Psoas muscle (tissue), 8 donors: Measurements from ENCODE around the gene ITPR1. TPM values are rescaled to one million over a fixed set of nuclear protein-coding genes. Genes with fewer than 3 reads are reported as not detected.

Source experiments
- ATAC-seq, 4 donors: fragments of 200-7000 bp; cut with Tn5 transposase; one replicate each; pipeline ENCODE4 v1.9.1; 2020; ENCODE audit warnings: moderate library complexity in 3 of 4, mild to moderate bottlenecking in 2 of 4
- DNase-seq, 2 donors: peaks; one replicate each; pipeline ENCODE4 v3.0.0-alpha.2; 2020
- H3K27ac ChIP-seq: fragments of 200-600 bp; one replicate; pipeline ENCODE4 v1.8.0; 2022
- H3K27me3 ChIP-seq, 3 donors: fragments of 200-600 bp in 1 of 3; one replicate each; pipeline versions ENCODE4 v1.6.1 to v1.8.0; 2013 to 2022; ENCODE audit warnings: low read length in 2 of 3, mild to moderate bottlenecking in 2 of 3, moderate library complexity in 1 of 3; ENCODE audit not compliant: insufficient read depth in 3 of 3
- H3K36me3 ChIP-seq, 2 donors: fragments of 200-600 bp in 1 of 2; one replicate each; pipeline versions ENCODE4 v1.6.1 to v1.8.0; 2013 to 2022; ENCODE audit warnings: low read depth in 1 of 2, mild to moderate bottlenecking in 1 of 2, moderate library complexity in 1 of 2; ENCODE audit not compliant: insufficient read depth in 1 of 2
- H3K4me1 ChIP-seq: fragments of 200-600 bp; one replicate; pipeline ENCODE4 v1.8.0; 2022
- H3K4me3 ChIP-seq: fragments of 200-600 bp; one replicate; pipeline ENCODE4 v1.8.0; 2022; ENCODE audit warnings: mild to moderate bottlenecking
- H3K9me3 ChIP-seq: fragments of 200-600 bp; one replicate; pipeline ENCODE4 v1.8.0; 2022
- CTCF ChIP-seq: fragments of 200-600 bp; IDR thresholded peaks from one replicate; pipeline ENCODE4 v1.8.0; 2022; ENCODE audit warnings: antibody characterized with exemption
- WGBS, 3 donors: extraction: QIAGEN DNeasy Blood & Tissue Kit; methylation state at CpG; one replicate each; pipeline versions ENCODE4 v1.1.6 to v1.1.7; 2013; 5-methylcytosine and 5-hydroxymethylcytosine counted together
- intact Hi-C, 2 donors: fragments of 100-400 bp; cut with DNase I; formaldehyde crosslinking; loops; one replicate each; pipeline versions ENCODE4 v1.11.0 to v1.14.2; 2022
- polyA plus RNA-seq, 3 donors: library from polyadenylated mRNA; stranded (reverse); fragments of 200-250 nt; gene quantifications; one replicate each; pipeline ENCODE4 v1.2.3, GENCODE V29; 2013
- total RNA-seq, 4 donors: library from RNA; stranded (reverse); fragmentation: NEBNext Ultra II Directional in 2 of 4; extraction: Animal tissue kit (Norgen Biotek cat#: 25700) in 2 of 4; gene quantifications; one replicate each; pipeline versions ENCODE4 v1.2.1 to v1.2.4, GENCODE V29; 2021 to 2023
- donor health status: healthy with polysubstance abuse.
- donor health status: DM: no; HTN: no; CAD: no; lungs with moderate emphysema.
- donor health status: Bipolar disorder and iron deficiency.
- donor health status: healthy.
- donor health status: DM: yes; HTN: yes; CAD: no.
- donor health status: DM: no; HTN: no; CAD: no.
- donor health status: DM: no; HTN: no; CAD: no.
- donor health status: DM: yes; HTN: yes; CAD: no.

ITPR1 gene
- total and polyA plus RNA-seq, 7 donors: 4.4 to 9.2 (median 8.8) TPM

DNA sequence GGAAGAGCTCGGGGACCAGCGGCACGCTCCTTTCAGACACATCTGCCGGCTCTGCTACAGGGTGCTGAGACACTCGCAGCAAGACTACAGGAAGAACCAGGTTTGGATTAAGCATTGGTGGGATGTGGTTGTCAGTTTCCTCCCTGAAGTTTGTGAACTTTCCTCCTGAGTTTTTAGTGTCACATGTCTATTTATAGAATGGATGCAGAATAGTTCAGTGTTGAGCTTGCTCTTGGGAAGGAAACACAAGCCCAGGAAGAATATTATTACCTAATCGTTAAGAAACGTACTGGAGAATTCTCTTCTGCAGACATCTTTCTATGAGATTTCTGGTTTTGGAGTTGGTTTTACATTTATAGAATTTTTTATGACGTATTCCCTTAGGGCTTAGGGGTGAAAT is 172.0 kb downstream of the ITPR1 start:
- Histone ChIP-seq H3K4me3 (no peak overlapping the region), H3K4me1 (peaks cover 10% of the 10 kb centered on the region), H3K36me3 (peaks cover 3 to 39% of the 10 kb centered on the region in 2 donors), H3K9me3 (no peaks in the 10 kb centered on the region), H3K27me3 (no peaks in the 10 kb centered on the region), H3K27ac (no peak overlapping the region)
- intact Hi-C loops: no loop called here
- TF ChIP-seq CTCF: no peak
- DNase-seq (no peak), ATAC-seq (peak in 3 of 4 donors; percentile 52 to 68 (median 63))
- 68 to 82% (median 68%) methylated on average over 8 of the region's 8 CpGs for WGBS, 3 donors

DNA sequence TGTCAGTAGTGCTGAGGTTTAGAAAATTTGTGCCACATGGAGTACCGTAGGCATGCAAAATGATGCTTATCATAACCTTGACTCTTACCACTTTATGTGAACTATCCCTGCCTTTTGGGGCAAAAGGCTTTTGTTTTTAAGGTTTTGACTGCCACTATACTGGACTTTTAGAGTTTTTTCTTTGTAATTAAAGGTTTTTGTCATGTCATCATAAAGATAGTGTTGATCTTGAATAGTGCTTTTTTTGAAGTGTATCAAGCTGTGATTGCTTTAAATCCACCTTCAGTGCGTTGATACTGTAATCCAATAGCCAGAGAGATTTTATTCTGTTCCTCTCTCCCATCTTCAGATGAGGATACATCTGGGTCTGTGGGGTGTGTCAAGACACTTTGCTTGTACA is 172.9 kb downstream of the ITPR1 start:
- H3K36me3 ChIP-seq: peaks cover 3 to 47% of the 10 kb centered on the region in 2 donors
- no peak for ATAC-seq

GRCh38 chr3:4670352-4670751 is 177.2 kb downstream of the ITPR1 start:
- Histone ChIP-seq H3K4me3 (no peak overlapping the region), H3K27me3 (no peaks in the 10 kb centered on the region), H3K4me1 (peaks cover 4% of the 10 kb centered on the region), H3K9me3 (no peaks in the 10 kb centered on the region), H3K36me3 (peaks cover 3 to 67% of the 10 kb centered on the region in 2 donors), H3K27ac (no peak overlapping the region)
- TF ChIP-seq CTCF: no peak
- intact Hi-C loops: no loop called here
- DNase-seq: no peak
- ATAC-seq: no peak
- 72 to 73% (median 72%) methylated on average over 5 of the region's 5 CpGs for WGBS, 3 donors

More for the DNA sequence above, 172.9 kb downstream of the ITPR1 start:
- no peak overlapping the region for H3K4me3 ChIP-seq
- 84 to 95% (median 89%) methylated on average over 2 of the region's 2 CpGs for WGBS, 3 donors
- peaks cover 10% of the 10 kb centered on the region for H3K4me1 ChIP-seq
- H3K27me3 ChIP-seq: no peaks in the 10 kb centered on the region
- no peak overlapping the region for H3K27ac ChIP-seq
- intact Hi-C loops: no loop called here
- no peak for DNase-seq
- no peak for TF ChIP-seq CTCF
- no peaks in the 10 kb centered on the region for H3K9me3 ChIP-seq

- Histone ChIP-seq H3K27me3 (no peaks in the 10 kb centered on the region), H3K4me3 (no peak overlapping the region), H3K4me1 (no peaks in the 10 kb centered on the region), H3K36me3 (peaks cover 0 to 58% of the 10 kb centered on the region in 2 donors), H3K27ac (no peak overlapping the region), H3K9me3 (no peaks in the 10 kb centered on the region)
- ATAC-seq: no peak
- no peak for DNase-seq
- WGBS, 3 donors: 71 to 78% (median 75%) methylated on average over 11 of the region's 11 CpGs
- TF ChIP-seq CTCF: no peak
- intact Hi-C loops: no loop called here
These were observed 179.7 kb downstream of the ITPR1 start for GRCh38 chr3:4672725-4673275.

GRCh38 chr3:4674216-4674615 is 181.1 kb downstream of the ITPR1 start:
- 64 to 86% (median 69%) methylated on average over 2 of the region's 2 CpGs for WGBS, 3 donors
- no peak overlapping the region for H3K27ac ChIP-seq
- intact Hi-C loops: no loop called here
- no peaks in the 10 kb centered on the region for H3K27me3 ChIP-seq
- H3K4me1 ChIP-seq: no peaks in the 10 kb centered on the region
- H3K9me3 ChIP-seq: no peaks in the 10 kb centered on the region
- H3K36me3 ChIP-seq: peaks cover 0 to 47% of the 10 kb centered on the region in 2 donors
- no peak for DNase-seq
- no peak for ATAC-seq
- no peak for TF ChIP-seq CTCF
- H3K4me3 ChIP-seq: no peak overlapping the region
